ENCODE measurements around the gene RBP4.
"Not testable (repeated sequence)": the region's sequence is repeated elsewhere in the genome, so short reads cannot be mapped to it uniquely, and the experiment has no call there.

RBP4 gene

GRCh38 chr10:93554760-93555432, 46.1 kb downstream of the RBP4 start:
- peak; percentile 81 for FAIRE-seq

GRCh38 chr10:93554316-93554663, 46.7 kb downstream of the RBP4 start:
- TF ChIP-seq POLR2AphosphoS5 (IDR thresholded peaks at IDR 0.05; ENCODE audit: low read depth, low read length) (no peak), TAF1 (IDR thresholded peaks at IDR 0.05; ENCODE audit: borderline replicate concordance, low read depth, low read length) (no peak), POLR2A (IDR thresholded peaks at IDR 0.05; ENCODE audit: low read depth, low read length) (no peak)
- FAIRE-seq (no peak), DNase-seq (ENCODE audit: insufficient read length) (no peak)

More at GRCh38 chr10:93554760-93555432, 46.1 kb downstream of the RBP4 start:
- peak; percentile 35 for DNase-seq (ENCODE audit: insufficient read length)
- no peak for TF ChIP-seq POLR2A (IDR thresholded peaks at IDR 0.05; ENCODE audit: low read depth, low read length)
- no peak for TF ChIP-seq POLR2AphosphoS5 (IDR thresholded peaks at IDR 0.05; ENCODE audit: low read depth, low read length)
- no peak for TF ChIP-seq TAF1 (IDR thresholded peaks at IDR 0.05; ENCODE audit: borderline replicate concordance, low read depth, low read length)

GRCh38 chr10:93553482-93554315, 47.3 kb downstream of the RBP4 start:
- TF ChIP-seq TAF1 (IDR thresholded peaks at IDR 0.05; ENCODE audit: borderline replicate concordance, low read depth, low read length) (no peak), POLR2AphosphoS5 (IDR thresholded peaks at IDR 0.05; ENCODE audit: low read depth, low read length) (no peak), POLR2A (IDR thresholded peaks at IDR 0.05; ENCODE audit: low read depth, low read length) (no peak)
- FAIRE-seq (no peak), DNase-seq (ENCODE audit: insufficient read length) (no peak)

DNA sequence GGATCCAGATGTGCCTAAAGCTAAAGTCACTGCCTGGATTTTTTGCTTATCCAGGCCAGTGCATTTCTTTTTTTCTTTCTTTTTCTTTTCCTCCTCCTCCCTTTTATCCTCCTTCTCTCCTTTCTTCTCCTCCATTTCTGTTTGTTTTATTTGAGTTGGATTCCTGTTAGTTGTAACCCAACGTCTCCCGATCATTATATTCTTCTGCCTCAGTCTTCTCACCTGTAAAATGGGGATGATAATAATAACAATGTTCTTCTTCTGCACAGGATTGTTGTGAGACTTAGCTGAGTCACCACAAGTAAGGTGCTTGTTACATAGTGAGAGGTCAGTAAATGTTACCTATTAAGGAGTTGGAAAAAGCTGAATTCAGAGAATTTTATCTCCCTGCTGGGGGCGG, 48.3 kb downstream of the RBP4 start:
- FAIRE-seq (no peak), DNase-seq (ENCODE audit: insufficient read length) (no peak)
- TF ChIP-seq POLR2A (IDR thresholded peaks at IDR 0.05; ENCODE audit: low read depth, low read length) (no peak), POLR2AphosphoS5 (IDR thresholded peaks at IDR 0.05; ENCODE audit: low read depth, low read length) (no peak), TAF1 (IDR thresholded peaks at IDR 0.05; ENCODE audit: borderline replicate concordance, low read depth, low read length) (no peak)

DNA sequence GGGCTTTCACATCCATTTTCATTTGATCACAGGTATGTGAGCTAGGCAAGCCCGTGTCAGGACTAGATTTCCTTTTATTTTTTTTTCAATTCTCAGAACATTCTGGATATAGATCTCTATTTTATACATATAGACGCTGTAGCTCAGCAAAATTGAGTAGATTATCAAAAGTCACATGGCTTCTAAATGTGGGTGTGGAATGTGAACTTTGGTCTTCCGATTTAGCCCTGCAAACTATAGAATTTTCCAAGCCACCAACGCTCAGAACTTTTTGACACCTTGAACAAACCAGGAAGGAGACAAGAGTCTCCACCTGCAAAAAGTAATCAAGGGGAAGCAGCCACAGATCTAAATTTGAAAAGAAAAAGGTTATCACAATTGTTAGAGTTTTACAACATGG, 50.4 kb downstream of the RBP4 start:
- no peak for TF ChIP-seq POLR2AphosphoS5 (IDR thresholded peaks at IDR 0.05; ENCODE audit: low read depth, low read length)
- no peak for TF ChIP-seq TAF1 (IDR thresholded peaks at IDR 0.05; ENCODE audit: borderline replicate concordance, low read depth, low read length)
- TF ChIP-seq POLR2A (IDR thresholded peaks at IDR 0.05; ENCODE audit: low read depth, low read length) = no peak
- FAIRE-seq (no peak), DNase-seq (ENCODE audit: insufficient read length) (no peak)

GRCh38 chr10:93548376-93549071, 52.5 kb downstream of the RBP4 start:
- FAIRE-seq (no peak), DNase-seq (ENCODE audit: insufficient read length) (no peak)
- no peak for TF ChIP-seq TAF1 (IDR thresholded peaks at IDR 0.05; ENCODE audit: borderline replicate concordance, low read depth, low read length)
- TF ChIP-seq POLR2AphosphoS5 (IDR thresholded peaks at IDR 0.05; ENCODE audit: low read depth, low read length) = no peak
- no peak for TF ChIP-seq POLR2A (IDR thresholded peaks at IDR 0.05; ENCODE audit: low read depth, low read length)

GRCh38 chr10:93547522-93547921, 53.5 kb downstream of the RBP4 start:
- no peak for TF ChIP-seq POLR2AphosphoS5 (IDR thresholded peaks at IDR 0.05; ENCODE audit: low read depth, low read length)
- TF ChIP-seq TAF1 (IDR thresholded peaks at IDR 0.05; ENCODE audit: borderline replicate concordance, low read depth, low read length) = no peak
- TF ChIP-seq POLR2A (IDR thresholded peaks at IDR 0.05; ENCODE audit: low read depth, low read length) = no peak
- FAIRE-seq = no peak
- no peak for DNase-seq (ENCODE audit: insufficient read length)

GRCh38 chr10:93546995-93547394, 54.0 kb downstream of the RBP4 start:
- DNase-seq (ENCODE audit: insufficient read length); FAIRE-seq: not testable (repeated sequence)

DNA sequence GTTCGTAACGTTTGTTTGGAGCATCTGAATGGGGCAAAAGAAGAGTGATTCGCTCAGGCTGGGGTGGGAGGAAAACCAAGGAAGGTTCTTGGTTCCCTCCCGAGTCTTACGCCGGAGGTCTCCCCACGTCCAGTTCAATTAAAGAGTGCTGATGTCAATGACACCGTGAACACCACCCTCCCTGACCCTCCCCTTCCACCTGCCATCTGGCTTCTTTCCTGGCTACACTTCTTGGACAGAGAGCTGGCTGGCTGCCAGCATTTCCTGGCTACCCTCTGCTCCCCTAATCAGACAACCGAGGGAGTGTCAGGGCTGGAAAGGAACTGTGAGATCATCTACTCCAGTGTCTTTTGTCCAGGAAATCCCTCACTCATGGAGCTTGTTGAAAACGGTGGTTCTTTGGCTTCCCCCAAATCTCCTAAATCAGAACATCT, 58.7 kb downstream of the RBP4 start:
- TF ChIP-seq TAF1 (IDR thresholded peaks at IDR 0.05; ENCODE audit: borderline replicate concordance, low read depth, low read length) = no peak
- no peak for TF ChIP-seq POLR2AphosphoS5 (IDR thresholded peaks at IDR 0.05; ENCODE audit: low read depth, low read length)
- no peak for TF ChIP-seq POLR2A (IDR thresholded peaks at IDR 0.05; ENCODE audit: low read depth, low read length)

More for the DNA sequence above, 58.7 kb downstream of the RBP4 start:
- DNase-seq (ENCODE audit: insufficient read length) (no peak), FAIRE-seq (no peak)

Data from GM12892 (cell line).